Activated naive CD8-positive, alpha-beta T cell treated with anti-CD3 and anti-CD28 coated beads, Interleukin-2, amount 50 U/mL, for 24 hours (primary cell): ENCODE data around the gene OSBP2.

Experiments used
- ATAC-seq: fragments of 150-1000 bp; cut with Tn5 transposase; one replicate; pipeline ENCODE4 v1.10.0; 2021
- DNase-seq: peaks from one replicate; pipeline ENCODE4 v3.0.0; 2021
- H3K27ac Mint-ChIP-seq: one replicate; pipeline ENCODE4 v1.8.0; 2021; ENCODE audit warnings: mild to moderate bottlenecking, mixed read lengths
- H3K27me3 Mint-ChIP-seq: one replicate; pipeline ENCODE4 v1.8.0; 2021; ENCODE audit warnings: mixed read lengths
- H3K36me3 Mint-ChIP-seq: one replicate; pipeline ENCODE4 v1.8.0; 2021; ENCODE audit warnings: low read depth, mixed read lengths
- H3K4me1 Mint-ChIP-seq: one replicate; pipeline ENCODE4 v1.8.0; 2021; ENCODE audit warnings: mixed read lengths
- H3K4me3 Mint-ChIP-seq: one replicate; pipeline ENCODE4 v1.8.0; 2021; ENCODE audit warnings: mild to moderate bottlenecking, moderate library complexity, mixed read lengths
- H3K9me3 Mint-ChIP-seq: one replicate; pipeline ENCODE4 v1.8.0; 2021; ENCODE audit warnings: mixed read lengths

The OSBP2 gene, protein sequence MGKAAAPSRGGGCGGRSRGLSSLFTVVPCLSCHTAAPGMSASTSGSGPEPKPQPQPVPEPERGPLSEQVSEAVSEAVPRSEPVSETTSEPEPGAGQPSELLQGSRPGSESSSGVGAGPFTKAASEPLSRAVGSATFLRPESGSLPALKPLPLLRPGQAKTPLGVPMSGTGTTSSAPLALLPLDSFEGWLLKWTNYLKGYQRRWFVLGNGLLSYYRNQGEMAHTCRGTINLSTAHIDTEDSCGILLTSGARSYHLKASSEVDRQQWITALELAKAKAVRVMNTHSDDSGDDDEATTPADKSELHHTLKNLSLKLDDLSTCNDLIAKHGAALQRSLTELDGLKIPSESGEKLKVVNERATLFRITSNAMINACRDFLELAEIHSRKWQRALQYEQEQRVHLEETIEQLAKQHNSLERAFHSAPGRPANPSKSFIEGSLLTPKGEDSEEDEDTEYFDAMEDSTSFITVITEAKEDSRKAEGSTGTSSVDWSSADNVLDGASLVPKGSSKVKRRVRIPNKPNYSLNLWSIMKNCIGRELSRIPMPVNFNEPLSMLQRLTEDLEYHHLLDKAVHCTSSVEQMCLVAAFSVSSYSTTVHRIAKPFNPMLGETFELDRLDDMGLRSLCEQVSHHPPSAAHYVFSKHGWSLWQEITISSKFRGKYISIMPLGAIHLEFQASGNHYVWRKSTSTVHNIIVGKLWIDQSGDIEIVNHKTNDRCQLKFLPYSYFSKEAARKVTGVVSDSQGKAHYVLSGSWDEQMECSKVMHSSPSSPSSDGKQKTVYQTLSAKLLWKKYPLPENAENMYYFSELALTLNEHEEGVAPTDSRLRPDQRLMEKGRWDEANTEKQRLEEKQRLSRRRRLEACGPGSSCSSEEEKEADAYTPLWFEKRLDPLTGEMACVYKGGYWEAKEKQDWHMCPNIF

DNA sequence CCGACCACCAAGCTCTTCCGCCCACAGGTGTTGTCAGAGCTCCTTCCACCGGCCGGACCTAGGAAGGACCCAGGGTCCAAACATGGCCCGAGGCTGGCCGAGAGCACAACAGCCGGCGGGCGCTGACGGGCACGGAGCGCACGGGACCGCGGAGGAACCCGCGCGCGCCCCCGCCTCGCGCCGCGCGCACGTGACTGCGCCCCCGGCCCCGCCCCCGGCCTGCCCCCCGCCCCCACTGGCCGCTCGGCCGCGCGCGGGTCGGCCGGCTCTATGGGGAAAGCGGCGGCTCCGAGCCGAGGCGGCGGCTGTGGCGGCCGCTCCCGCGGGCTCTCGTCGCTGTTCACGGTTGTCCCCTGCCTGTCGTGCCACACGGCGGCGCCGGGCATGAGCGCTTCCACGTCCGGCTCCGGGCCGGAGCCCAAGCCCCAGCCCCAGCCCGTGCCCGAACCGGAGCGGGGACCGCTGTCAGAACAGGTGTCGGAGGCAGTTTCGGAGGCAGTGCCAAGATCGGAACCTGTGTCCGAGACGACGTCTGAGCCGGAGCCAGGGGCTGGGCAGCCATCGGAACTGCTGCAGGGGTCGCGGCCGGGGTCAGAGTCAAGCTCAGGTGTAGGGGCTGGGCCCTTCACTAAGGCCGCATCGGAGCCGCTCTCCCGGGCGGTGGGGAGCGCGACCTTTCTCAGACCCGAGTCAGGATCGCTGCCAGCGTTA, at the start of gene OSBP2:
OSBP2 (plus strand) TSS at position 235 of the 711 bp plus-strand sequence; CDS start at position 271, 36 bp downstream.
- Mint-ChIP-seq H3K27me3 (peaks cover 22% of the 10 kb centered on the region), H3K4me3 (peak within 1 kb of the TSS; percentile 83), H3K9me3 (no peaks in the 10 kb centered on the region), H3K4me1 (peaks cover 7% of the 10 kb centered on the region), H3K36me3 (no peaks in the 10 kb centered on the region), H3K27ac (no peak within 1 kb of the TSS)
- peak; percentile 37 for ATAC-seq
- peak; percentile 31 for DNase-seq

DNA sequence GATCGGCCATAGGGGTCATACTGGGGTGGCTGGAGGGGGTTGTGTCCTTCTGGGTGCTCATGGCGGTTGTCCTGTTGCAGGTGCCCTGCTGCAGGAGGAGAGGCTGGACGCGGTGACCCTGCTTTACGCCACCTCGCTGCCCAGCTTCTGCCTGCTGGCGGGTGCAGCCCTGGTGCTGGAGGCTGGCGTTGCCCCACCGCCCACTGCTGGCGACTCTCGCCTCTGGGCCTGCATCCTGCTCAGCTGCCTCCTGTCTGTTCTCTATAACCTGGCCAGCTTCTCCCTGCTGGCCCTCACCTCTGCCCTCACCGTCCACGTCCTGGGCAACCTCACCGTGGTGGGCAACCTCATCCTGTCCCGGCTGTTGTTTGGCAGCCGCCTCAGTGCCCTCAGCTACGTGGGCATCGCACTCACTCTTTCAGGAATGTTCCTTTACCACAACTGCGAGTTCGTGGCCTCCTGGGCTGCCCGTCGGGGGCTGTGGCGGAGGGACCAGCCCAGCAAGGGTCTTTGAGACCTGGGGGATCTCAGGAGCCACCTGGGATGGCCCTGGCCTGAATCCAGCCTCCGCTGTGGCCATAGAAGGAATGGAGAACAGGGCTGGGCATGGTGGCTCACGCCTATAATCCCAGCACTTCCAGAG, 48.0 kb upstream of the OSBP2 start:
- Mint-ChIP-seq H3K4me3 (no peak overlapping the region), H3K4me1 (peaks cover 64% of the 10 kb centered on the region), H3K27ac (no peak overlapping the region), H3K27me3 (no peaks in the 10 kb centered on the region), H3K36me3 (peaks cover 8% of the 10 kb centered on the region), H3K9me3 (no peaks in the 10 kb centered on the region)
- no peak for DNase-seq
- ATAC-seq = no peak

DNA sequence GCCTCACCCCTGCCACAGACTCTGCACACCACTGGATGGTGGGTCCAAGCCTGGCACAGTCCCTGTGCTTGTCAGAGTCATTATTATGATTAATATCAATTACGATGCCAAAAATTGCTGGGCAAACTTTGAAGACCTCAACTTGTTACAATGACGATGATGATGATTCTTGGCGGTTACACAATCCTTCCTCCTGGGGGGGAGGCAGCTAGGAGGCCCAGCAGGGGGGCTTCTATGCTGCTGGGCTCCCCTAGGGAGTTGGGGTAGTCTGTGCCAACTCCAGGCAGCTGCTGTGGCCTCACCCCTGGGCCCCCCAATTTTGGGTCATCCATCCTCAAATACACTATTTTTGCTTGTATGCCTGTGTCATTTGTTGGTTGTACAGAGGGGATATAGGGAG, 47.1 kb upstream of the OSBP2 start:
- no peak overlapping the region for H3K27ac Mint-ChIP-seq

DNA sequence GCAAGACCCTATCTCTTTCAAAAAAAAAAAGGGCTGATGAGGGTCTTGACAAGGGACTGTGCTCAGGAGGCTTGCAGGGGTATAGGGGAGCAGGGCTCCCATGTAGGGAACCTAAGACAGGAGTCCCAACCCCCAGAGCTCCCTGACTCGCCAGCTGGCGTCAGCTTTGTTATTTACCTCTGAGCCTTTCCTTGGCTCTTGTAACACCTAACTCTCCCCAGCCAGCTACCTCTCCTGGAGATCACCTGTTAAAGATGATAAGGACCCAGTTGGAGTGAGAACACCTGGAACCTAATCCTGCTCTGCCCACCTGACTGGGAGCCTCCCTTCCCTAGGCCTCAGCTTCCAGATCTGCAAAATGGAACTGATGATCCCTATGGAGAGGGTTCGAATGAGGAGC, 45.8 kb upstream of the OSBP2 start:
- H3K9me3 Mint-ChIP-seq = no peaks in the 10 kb centered on the region
- H3K4me1 Mint-ChIP-seq = peaks cover 59% of the 10 kb centered on the region
- no peak for DNase-seq
- no peak overlapping the region for H3K4me3 Mint-ChIP-seq
- ATAC-seq = no peak
- no peaks in the 10 kb centered on the region for H3K27me3 Mint-ChIP-seq
- peaks cover 6% of the 10 kb centered on the region for H3K36me3 Mint-ChIP-seq
- peak overlapping the region; percentile 84 for H3K27ac Mint-ChIP-seq

More for the DNA sequence above, 47.1 kb upstream of the OSBP2 start:
- no peaks in the 10 kb centered on the region for H3K27me3 Mint-ChIP-seq
- ATAC-seq (no peak), DNase-seq (no peak)
- H3K9me3 Mint-ChIP-seq = no peaks in the 10 kb centered on the region
- no peak overlapping the region for H3K4me3 Mint-ChIP-seq
- peaks cover 66% of the 10 kb centered on the region for H3K4me1 Mint-ChIP-seq
- H3K36me3 Mint-ChIP-seq = peaks cover 6% of the 10 kb centered on the region

DNA sequence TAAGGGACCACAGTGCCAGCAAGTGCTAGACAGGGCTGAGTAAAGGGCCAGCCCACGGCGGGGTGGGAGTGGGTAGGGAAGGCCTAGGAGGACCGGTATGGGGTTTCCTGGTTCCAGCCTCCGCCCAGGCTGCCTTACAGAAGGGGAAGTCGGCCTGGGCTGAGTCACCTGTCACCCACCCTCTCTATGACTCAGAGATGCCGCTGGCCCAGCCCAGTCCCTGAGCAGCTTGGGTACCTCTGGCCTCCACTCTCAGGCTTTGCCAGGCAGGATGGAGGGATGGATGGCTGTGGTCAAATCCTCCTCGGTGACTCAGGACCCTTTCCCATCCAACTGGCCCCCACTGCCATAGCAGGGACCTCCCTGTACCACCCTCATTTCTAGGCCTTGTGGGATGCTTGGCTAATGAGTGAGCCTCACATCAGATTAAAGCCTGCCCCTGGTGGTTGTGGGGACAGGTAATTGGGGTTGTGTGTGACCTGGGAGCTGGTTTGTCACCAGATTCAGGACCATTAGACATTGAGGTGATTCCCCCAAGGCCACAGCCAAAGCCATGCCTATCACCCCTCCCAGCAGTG, 45.2 kb upstream of the OSBP2 start:
- H3K9me3 Mint-ChIP-seq = no peaks in the 10 kb centered on the region
- peak; percentile 87 for DNase-seq
- H3K4me1 Mint-ChIP-seq = peaks cover 52% of the 10 kb centered on the region
- no peaks in the 10 kb centered on the region for H3K27me3 Mint-ChIP-seq
- H3K4me3 Mint-ChIP-seq = no peak overlapping the region
- H3K27ac Mint-ChIP-seq = peak overlapping the region; percentile 84
- peaks cover 6% of the 10 kb centered on the region for H3K36me3 Mint-ChIP-seq
- peak; percentile 98 for ATAC-seq

DNA sequence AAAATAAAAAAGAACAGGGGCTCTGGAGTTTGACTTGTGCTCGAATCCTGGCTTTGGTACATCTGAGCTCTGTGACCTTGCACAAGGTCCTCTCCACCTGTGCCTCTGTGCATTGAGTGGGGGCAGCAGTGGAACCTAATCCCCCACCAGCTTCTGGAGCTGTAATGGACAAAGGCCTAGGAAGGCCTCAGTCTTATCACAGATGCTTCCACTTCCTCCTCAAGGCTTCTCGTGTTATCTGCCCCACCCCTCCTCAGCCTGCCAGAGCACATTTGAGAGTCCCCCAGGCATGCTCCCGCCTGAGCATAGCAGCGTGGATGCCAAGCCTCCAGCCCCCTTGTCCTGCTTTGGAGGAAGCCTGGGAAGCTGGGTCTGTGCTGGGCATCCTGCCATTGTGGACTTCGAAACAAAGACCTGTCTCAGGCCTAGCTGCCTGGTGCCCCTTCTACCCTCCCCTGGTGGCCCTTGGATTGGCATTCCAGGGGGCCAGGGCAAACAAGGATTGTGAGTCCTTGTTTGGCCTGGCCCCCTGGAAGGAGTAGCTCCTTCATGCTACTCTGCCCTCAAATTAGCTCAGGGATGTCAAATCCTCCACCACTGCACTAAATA, 44.1 kb upstream of the OSBP2 start:
- Mint-ChIP-seq H3K9me3 (no peaks in the 10 kb centered on the region), H3K27me3 (no peaks in the 10 kb centered on the region), H3K36me3 (peaks cover 5% of the 10 kb centered on the region), H3K4me1 (peaks cover 45% of the 10 kb centered on the region), H3K4me3 (no peak overlapping the region), H3K27ac (no peak overlapping the region)
- no peak for DNase-seq
- no peak for ATAC-seq

DNA sequence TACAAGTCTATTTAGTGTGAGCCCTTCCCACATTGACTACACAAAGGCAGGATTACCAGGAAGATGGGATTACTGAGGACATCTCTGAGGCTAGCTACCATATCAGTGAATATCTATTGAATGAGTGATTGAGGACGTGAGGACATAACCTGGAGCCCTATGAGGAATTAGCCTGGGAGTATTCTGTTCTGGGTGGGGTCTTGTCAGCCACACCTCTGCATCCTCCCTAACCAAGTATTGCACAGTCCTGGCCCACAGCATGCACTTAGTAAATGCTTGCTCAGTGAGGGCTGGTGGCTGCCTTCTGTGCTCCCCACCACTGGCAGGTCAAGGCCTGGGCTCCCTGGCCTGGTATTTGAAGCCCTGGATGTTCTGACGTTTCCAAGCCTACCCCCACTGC, 41.8 kb upstream of the OSBP2 start:
- DNase-seq = no peak
- Mint-ChIP-seq H3K4me1 (peaks cover 42% of the 10 kb centered on the region), H3K9me3 (no peaks in the 10 kb centered on the region), H3K27ac (peak overlapping the region; percentile 6), H3K4me3 (no peak overlapping the region), H3K36me3 (peaks cover 4% of the 10 kb centered on the region), H3K27me3 (no peaks in the 10 kb centered on the region)
- ATAC-seq = no peak

DNA sequence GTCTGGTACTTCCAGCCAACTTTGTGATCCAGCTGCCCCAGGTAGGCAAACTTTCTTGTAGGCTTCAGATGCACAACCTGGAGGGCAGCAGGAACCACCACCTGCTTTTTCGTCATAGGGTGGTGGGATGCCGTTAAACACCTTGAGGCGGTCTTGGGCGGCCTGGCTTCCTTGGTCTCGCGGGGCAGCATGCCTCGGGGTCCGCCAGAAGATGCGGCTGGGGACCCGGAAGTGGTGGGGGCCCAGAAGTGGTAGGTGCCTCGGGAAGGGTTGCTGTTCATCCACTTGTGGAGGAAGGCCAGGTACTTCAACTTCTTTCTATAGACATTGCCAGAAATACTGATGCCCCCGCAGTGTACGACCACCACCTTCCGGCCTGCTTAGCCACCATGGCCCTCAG, 40.3 kb upstream of the OSBP2 start:
- H3K9me3 Mint-ChIP-seq = no peaks in the 10 kb centered on the region
- no peak overlapping the region for H3K4me3 Mint-ChIP-seq
- H3K27ac Mint-ChIP-seq = no peak overlapping the region
- DNase-seq (no peak), ATAC-seq (no peak)
- H3K27me3 Mint-ChIP-seq = no peaks in the 10 kb centered on the region
- H3K36me3 Mint-ChIP-seq = no peaks in the 10 kb centered on the region
- peaks cover 27% of the 10 kb centered on the region for H3K4me1 Mint-ChIP-seq

DNA sequence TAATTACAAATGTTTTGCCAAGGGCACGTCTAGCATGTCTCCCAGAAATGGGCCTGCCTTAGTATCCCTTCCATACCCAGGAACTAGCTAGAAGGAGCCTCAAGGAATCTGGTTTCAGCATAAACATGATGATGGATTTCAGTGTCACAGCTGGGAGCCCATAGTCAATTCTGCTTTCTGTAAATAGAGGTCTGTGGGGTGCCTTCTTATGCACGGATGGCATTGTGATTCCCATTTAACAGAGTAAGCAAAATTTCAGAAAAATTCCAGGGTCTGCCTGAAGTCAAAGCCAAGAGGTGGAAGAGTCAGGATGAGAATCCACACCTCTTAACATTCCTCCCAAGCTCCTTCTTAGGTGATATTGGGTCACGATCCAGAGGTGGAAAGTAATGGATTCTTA, 39.1 kb upstream of the OSBP2 start:
- ATAC-seq (no peak), DNase-seq (no peak)
- H3K27ac Mint-ChIP-seq = no peak overlapping the region
- no peaks in the 10 kb centered on the region for H3K36me3 Mint-ChIP-seq
- no peaks in the 10 kb centered on the region for H3K9me3 Mint-ChIP-seq
- no peaks in the 10 kb centered on the region for H3K27me3 Mint-ChIP-seq
- H3K4me3 Mint-ChIP-seq = no peak overlapping the region
- H3K4me1 Mint-ChIP-seq = peaks cover 16% of the 10 kb centered on the region

DNA sequence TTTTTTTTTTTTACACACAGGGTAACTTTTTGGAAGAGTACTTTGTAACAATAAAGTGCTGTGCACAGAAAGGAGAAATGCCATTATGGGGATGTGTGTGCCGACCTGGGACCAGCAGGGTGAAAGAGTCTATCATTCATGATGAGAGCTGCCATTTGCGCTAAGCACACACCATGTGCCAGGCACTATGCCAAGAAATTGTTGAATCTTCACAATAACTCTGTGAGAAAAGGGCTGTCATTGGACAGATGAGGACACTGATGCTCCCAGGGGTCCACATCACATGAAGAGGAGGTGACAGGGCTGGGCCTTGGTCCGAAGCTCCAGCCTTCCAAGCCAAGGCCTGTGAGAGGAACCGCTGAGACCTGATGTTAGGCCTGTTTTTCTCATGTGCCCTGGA, 32.6 kb upstream of the OSBP2 start:
- DNase-seq = no peak

DNA sequence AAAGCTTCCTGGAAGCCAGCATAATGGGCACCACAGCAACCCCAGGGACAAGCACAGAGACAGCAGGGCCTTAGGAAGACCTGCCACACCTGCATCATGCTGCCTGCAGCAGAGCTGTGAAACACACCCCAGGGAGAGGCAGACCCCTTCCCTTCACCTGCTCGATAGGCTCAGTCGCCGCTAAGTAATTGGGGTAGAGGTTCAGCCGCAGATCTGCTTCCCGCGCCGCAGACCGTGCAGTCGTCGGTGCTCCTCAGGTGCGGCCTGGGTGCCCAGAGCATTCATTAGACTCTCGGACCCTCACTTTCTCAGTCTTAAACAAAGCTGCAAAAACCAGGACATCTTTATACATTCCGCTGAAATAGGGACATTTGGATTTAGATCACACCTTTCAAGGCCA, 29.9 kb upstream of the OSBP2 start:
- peaks cover 22% of the 10 kb centered on the region for H3K4me1 Mint-ChIP-seq
- DNase-seq (no peak), ATAC-seq (no peak)
- peaks cover 2% of the 10 kb centered on the region for H3K27me3 Mint-ChIP-seq
- H3K4me3 Mint-ChIP-seq = no peak overlapping the region
- H3K36me3 Mint-ChIP-seq = peaks cover 15% of the 10 kb centered on the region
- no peak overlapping the region for H3K27ac Mint-ChIP-seq
- no peaks in the 10 kb centered on the region for H3K9me3 Mint-ChIP-seq

More for the DNA sequence above, 32.6 kb upstream of the OSBP2 start:
- no peaks in the 10 kb centered on the region for H3K27me3 Mint-ChIP-seq
- H3K4me3 Mint-ChIP-seq = no peak overlapping the region
- H3K27ac Mint-ChIP-seq = no peak overlapping the region
- H3K9me3 Mint-ChIP-seq = no peaks in the 10 kb centered on the region
- ATAC-seq = no peak
- H3K4me1 Mint-ChIP-seq = peaks cover 15% of the 10 kb centered on the region
- peaks cover 15% of the 10 kb centered on the region for H3K36me3 Mint-ChIP-seq

DNA sequence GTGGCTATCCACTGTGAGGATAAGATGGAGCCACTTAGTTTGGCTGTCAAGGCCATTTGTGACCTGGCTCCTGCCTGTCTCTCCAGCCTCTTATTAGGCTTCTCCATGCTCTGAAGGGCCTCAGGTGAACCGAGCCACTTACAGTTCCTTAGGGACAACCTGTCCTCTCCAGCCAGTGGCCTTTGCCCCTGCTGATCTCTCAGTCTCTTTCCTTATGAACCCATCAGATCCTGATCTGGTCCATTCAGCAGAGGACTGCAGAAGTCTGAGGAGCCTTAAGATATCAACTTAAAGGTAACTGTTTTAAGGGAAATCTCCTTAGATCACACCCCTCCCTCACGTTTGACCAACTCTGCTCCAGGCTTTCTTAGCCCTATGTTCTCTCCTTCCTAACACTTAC, 29.4 kb upstream of the OSBP2 start:
- H3K27ac Mint-ChIP-seq = no peak overlapping the region

DNA sequence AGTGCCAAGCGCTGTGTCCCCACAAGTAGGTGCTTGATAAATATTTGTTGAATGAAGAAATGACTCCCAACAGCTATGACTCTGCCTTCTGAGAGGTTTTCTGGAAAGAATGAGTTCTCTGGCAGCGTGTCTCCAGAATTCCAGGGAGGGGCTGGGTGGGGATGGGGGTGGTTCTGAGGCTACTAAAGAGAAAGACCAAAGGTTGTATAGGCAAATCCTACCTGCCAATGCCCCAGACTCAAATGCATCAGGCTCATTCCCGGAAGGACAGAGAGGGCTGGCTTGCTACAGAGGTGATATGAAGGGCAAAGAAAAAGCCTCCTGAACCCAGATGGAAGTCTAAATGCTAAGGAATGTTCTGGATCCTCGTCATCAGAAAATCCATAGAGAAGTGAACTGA, 28.9 kb upstream of the OSBP2 start:
- ATAC-seq (no peak), DNase-seq (no peak)
- Mint-ChIP-seq H3K27me3 (peaks cover 2% of the 10 kb centered on the region), H3K4me1 (peaks cover 22% of the 10 kb centered on the region), H3K27ac (no peak overlapping the region), H3K36me3 (peaks cover 15% of the 10 kb centered on the region), H3K4me3 (peak overlapping the region; percentile 42), H3K9me3 (no peaks in the 10 kb centered on the region)

More for the DNA sequence above, 29.4 kb upstream of the OSBP2 start:
- Mint-ChIP-seq H3K4me3 (no peak overlapping the region), H3K9me3 (no peaks in the 10 kb centered on the region), H3K36me3 (peaks cover 15% of the 10 kb centered on the region), H3K27me3 (peaks cover 2% of the 10 kb centered on the region), H3K4me1 (peaks cover 22% of the 10 kb centered on the region)
- DNase-seq (no peak), ATAC-seq (no peak)
